Kidney epithelial cell (primary cell): Measurements from ENCODE around the gene R3HDM1. TPM values are rescaled to one million over a fixed set of nuclear protein-coding genes. Genes with fewer than 3 reads are reported as not detected.
A peak's percentile ranks its signal among the peaks of the same experiment; 100 is the strongest.
"Not testable (repeated sequence)": the region's sequence is repeated elsewhere in the genome, so short reads cannot be mapped to it uniquely, and the experiment has no call there.

Source experiments
- DNase-seq: peaks from one replicate; pipeline ENCODE4 v3.0.0-alpha.2; 2010; ENCODE audit warnings: low read depth
- H3K27me3 ChIP-seq: 2 replicates; pipeline ENCODE4 v1.6.0; 2011; ENCODE audit warnings: low read length; ENCODE audit not compliant: control insufficient read depth, insufficient read depth
- H3K36me3 ChIP-seq: 2 replicates; pipeline ENCODE4 v1.5.1; 2011; ENCODE audit warnings: low read length; ENCODE audit not compliant: control insufficient read depth, insufficient read depth
- H3K4me3 ChIP-seq: 2 replicates; pipeline ENCODE4 v1.5.1; 2011; ENCODE audit warnings: low read depth, mild to moderate bottlenecking, control low read depth, low read length
- total RNA-seq: library from RNA; depleted of rRNA; stranded (reverse); fragments of >200 nt; gene quantifications from 2 replicates; pipeline ENCODE4 v1.2.3, GENCODE V29; 2015
- TF ChIP-seq, protein P1 (sequence below): IDR thresholded peaks from 2 replicates; pipeline ENCODE4 v1.5.1; 2011; ENCODE audit warnings: mild to moderate bottlenecking, moderate library complexity, low read length, control low read depth, inconsistent platforms; ENCODE audit not compliant: insufficient read depth, poor library complexity, severe bottlenecking

Gene R3HDM1
- total RNA-seq, 1 donor from 2014 or later: 12.7 TPM

- TF ChIP-seq, protein P1, sequence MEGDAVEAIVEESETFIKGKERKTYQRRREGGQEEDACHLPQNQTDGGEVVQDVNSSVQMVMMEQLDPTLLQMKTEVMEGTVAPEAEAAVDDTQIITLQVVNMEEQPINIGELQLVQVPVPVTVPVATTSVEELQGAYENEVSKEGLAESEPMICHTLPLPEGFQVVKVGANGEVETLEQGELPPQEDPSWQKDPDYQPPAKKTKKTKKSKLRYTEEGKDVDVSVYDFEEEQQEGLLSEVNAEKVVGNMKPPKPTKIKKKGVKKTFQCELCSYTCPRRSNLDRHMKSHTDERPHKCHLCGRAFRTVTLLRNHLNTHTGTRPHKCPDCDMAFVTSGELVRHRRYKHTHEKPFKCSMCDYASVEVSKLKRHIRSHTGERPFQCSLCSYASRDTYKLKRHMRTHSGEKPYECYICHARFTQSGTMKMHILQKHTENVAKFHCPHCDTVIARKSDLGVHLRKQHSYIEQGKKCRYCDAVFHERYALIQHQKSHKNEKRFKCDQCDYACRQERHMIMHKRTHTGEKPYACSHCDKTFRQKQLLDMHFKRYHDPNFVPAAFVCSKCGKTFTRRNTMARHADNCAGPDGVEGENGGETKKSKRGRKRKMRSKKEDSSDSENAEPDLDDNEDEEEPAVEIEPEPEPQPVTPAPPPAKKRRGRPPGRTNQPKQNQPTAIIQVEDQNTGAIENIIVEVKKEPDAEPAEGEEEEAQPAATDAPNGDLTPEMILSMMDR: no peak
- Histone ChIP-seq H3K36me3 (no peaks in the 10 kb centered on the region), H3K27me3 (no peaks in the 10 kb centered on the region), H3K4me3 (peak overlapping the region; percentile 17)
- no peak for DNase-seq
These were observed 1.3 kb downstream of the R3HDM1 start for GRCh38 chr2:135532581-135532980.

- H3K4me3 ChIP-seq, DNase-seq, H3K27me3 ChIP-seq, H3K36me3 ChIP-seq: not testable (repeated sequence)
These were observed 2.3 kb downstream of the R3HDM1 start for GRCh38 chr2:135533545-135533944.

DNA sequence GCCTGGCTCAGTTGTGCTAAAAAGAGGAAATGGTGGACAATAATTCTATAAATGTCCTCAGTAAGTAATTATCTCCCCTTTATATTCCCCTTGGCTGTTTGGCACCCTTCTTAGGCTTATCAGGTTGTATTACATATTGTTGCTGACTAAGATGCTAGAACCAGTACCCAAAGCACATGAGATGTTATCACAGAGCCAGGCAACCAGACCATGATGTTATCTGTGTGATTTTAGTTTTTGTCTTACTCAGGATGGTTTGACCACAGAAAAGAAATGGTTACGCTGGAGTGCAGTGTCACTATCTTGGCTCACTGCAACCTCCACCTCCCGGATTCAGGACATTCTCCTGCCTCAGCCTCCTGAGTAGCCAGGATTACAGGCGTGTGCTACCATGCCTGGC is 15.2 kb downstream of the R3HDM1 start:
- Histone ChIP-seq H3K27me3 (no peaks in the 10 kb centered on the region), H3K4me3 (no peak overlapping the region), H3K36me3 (no peaks in the 10 kb centered on the region)
- TF ChIP-seq, protein P1: no peak
- no peak for DNase-seq

- Histone ChIP-seq H3K27me3 (no peaks in the 10 kb centered on the region), H3K4me3 (no peak overlapping the region), H3K36me3 (no peaks in the 10 kb centered on the region)
- TF ChIP-seq, protein P1: no peak
- DNase-seq: no peak
These were observed 16.0 kb downstream of the R3HDM1 start for GRCh38 chr2:135547311-135547710.

- no peaks in the 10 kb centered on the region for H3K27me3 ChIP-seq
- TF ChIP-seq, protein P1: no peak
These were observed 20.1 kb downstream of the R3HDM1 start for GRCh38 chr2:135551356-135551755.

GRCh38 chr2:135552887-135553286 is 21.6 kb downstream of the R3HDM1 start:
- Histone ChIP-seq H3K4me3 (no peak overlapping the region), H3K27me3 (no peaks in the 10 kb centered on the region), H3K36me3 (no peaks in the 10 kb centered on the region)
- DNase-seq: no peak
- TF ChIP-seq, protein P1: no peak

More at GRCh38 chr2:135551356-135551755, 20.1 kb downstream of the R3HDM1 start:
- no peak for DNase-seq
- Histone ChIP-seq H3K4me3 (no peak overlapping the region), H3K36me3 (no peaks in the 10 kb centered on the region)
